ENCODE data around the gene GATC.

Gene GATC

GRCh38 chr12:120468325-120468820 lies 22.1 kb downstream of the GATC start:
- Histone ChIP-seq H3K4me2 (ENCODE audit: low read length) (peak overlapping the region; percentile 68), H3K79me2 (ENCODE audit: low read length) (peaks cover 67% of the 10 kb centered on the region), H3K9me3 (ENCODE audit: insufficient read depth, low read length) (no peaks in the 10 kb centered on the region), H4K20me1 (ENCODE audit: insufficient read depth, low read length) (peaks cover 41% of the 10 kb centered on the region), H3K9ac (ENCODE audit: low read length) (peak overlapping the region; percentile 82), H3K27me3 (ENCODE audit: low read depth, low read length) (no peaks in the 10 kb centered on the region), H3K36me3 (replicated peaks; ENCODE audit: low read depth, low read length) (peaks cover 38% of the 10 kb centered on the region), H3K4me3 (ENCODE audit: low read length) (peak overlapping the region; percentile 89), H2AFZ (ENCODE audit: low read depth, low read length) (no peak overlapping the region), H3K4me1 (ENCODE audit: low read length) (peaks cover 8% of the 10 kb centered on the region; the same call in 1 of the 2 replicates), H3K27ac (ENCODE audit: low read length) (peak overlapping the region; percentile 72)
- TF ChIP-seq, protein P1, sequence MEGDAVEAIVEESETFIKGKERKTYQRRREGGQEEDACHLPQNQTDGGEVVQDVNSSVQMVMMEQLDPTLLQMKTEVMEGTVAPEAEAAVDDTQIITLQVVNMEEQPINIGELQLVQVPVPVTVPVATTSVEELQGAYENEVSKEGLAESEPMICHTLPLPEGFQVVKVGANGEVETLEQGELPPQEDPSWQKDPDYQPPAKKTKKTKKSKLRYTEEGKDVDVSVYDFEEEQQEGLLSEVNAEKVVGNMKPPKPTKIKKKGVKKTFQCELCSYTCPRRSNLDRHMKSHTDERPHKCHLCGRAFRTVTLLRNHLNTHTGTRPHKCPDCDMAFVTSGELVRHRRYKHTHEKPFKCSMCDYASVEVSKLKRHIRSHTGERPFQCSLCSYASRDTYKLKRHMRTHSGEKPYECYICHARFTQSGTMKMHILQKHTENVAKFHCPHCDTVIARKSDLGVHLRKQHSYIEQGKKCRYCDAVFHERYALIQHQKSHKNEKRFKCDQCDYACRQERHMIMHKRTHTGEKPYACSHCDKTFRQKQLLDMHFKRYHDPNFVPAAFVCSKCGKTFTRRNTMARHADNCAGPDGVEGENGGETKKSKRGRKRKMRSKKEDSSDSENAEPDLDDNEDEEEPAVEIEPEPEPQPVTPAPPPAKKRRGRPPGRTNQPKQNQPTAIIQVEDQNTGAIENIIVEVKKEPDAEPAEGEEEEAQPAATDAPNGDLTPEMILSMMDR (IDR thresholded peaks at IDR 0.05; ENCODE audit: low read depth, low read length): no peak
- TF ChIP-seq EZH2phosphoT487 (IDR thresholded peaks at IDR 0.05; ENCODE audit: low read depth): no peak

DNA sequence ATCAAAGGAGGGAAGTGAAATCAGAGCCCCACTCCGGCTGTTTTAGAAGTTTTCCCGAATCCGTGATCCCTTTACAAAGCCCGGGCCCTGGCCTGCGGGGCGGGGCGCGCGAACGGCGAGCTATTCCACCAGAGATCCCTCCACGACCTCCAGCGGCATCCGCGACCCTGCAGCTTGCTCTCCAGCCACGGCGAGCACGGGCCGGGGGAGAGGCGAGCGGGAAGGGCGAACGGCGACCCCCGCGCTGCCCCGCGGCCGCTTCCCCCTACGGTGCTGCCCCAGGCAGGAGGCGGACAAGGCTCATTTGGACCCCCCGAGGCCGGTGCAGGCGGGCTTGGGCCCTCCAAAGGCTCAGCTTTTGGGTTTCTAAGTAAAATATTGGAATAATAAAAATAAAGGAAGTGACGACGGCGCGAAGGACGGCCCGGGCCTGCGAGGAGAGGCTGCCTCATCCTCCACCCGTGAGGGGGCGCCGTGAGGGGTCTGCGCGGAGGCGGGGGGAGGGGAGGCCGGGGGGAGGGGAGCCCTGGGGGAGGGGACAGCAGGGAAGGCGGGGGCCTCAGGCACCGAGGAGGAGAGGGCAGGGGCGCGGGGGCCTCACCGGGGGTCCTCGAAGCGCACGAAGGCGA lies 22.7 kb downstream of the GATC start:
- Histone ChIP-seq H3K9me3 (ENCODE audit: insufficient read depth, low read length) (no peaks in the 10 kb centered on the region), H3K36me3 (replicated peaks; ENCODE audit: low read depth, low read length) (peaks cover 32% of the 10 kb centered on the region), H3K79me2 (ENCODE audit: low read length) (peaks cover 62% of the 10 kb centered on the region), H3K27ac (ENCODE audit: low read length) (peak overlapping the region; percentile 72), H3K4me3 (ENCODE audit: low read length) (peak overlapping the region; percentile 89), H3K27me3 (ENCODE audit: low read depth, low read length) (no peaks in the 10 kb centered on the region), H4K20me1 (ENCODE audit: insufficient read depth, low read length) (peaks cover 41% of the 10 kb centered on the region), H3K9ac (ENCODE audit: low read length) (peak overlapping the region; percentile 82), H3K4me1 (ENCODE audit: low read length) (peaks cover 8% of the 10 kb centered on the region; the same call in 1 of the 2 replicates), H2AFZ (ENCODE audit: low read depth, low read length) (no peak overlapping the region), H3K4me2 (ENCODE audit: low read length) (peak overlapping the region; percentile 68)
- no peak for TF ChIP-seq EZH2phosphoT487 (IDR thresholded peaks at IDR 0.05; ENCODE audit: low read depth)
- TF ChIP-seq, protein P1 (IDR thresholded peaks at IDR 0.05; ENCODE audit: low read depth, low read length): peak; percentile 26; the same call in 1 of the 2 replicates

- Histone ChIP-seq H3K9me3 (ENCODE audit: insufficient read depth, low read length) (no peaks in the 10 kb centered on the region), H2AFZ (ENCODE audit: low read depth, low read length) (peak within 1 kb of the TSS; percentile 68; the same call in 1 of the 2 replicates), H3K9ac (ENCODE audit: low read length) (peak within 1 kb of the TSS; percentile 82), H3K4me3 (ENCODE audit: low read length) (peak within 1 kb of the TSS; percentile 89), H3K4me1 (ENCODE audit: low read length) (peaks cover 10% of the 10 kb centered on the region; the same call in 1 of the 2 replicates), H3K4me2 (ENCODE audit: low read length) (peak within 1 kb of the TSS; percentile 91), H4K20me1 (ENCODE audit: insufficient read depth, low read length) (peaks cover 41% of the 10 kb centered on the region), H3K79me2 (ENCODE audit: low read length) (peaks cover 55% of the 10 kb centered on the region), H3K27me3 (ENCODE audit: low read depth, low read length) (no peaks in the 10 kb centered on the region), H3K36me3 (replicated peaks; ENCODE audit: low read depth, low read length) (peaks cover 26% of the 10 kb centered on the region), H3K27ac (ENCODE audit: low read length) (peak within 1 kb of the TSS; percentile 72)
- TF ChIP-seq EZH2phosphoT487 (IDR thresholded peaks at IDR 0.05; ENCODE audit: low read depth): no peak
- TF ChIP-seq, protein P1 (IDR thresholded peaks at IDR 0.05; ENCODE audit: low read depth, low read length): peak; percentile 74
These were observed 23.4 kb downstream of the GATC start, which contains the start of gene SRSF9 for GRCh38 chr12:120469450-120470149. Gene SRSF9, minus strand, starts transcription at chr12:120469748. Its CDS starts 139 bp downstream, at chr12:120469609.
